ENCODE measurements around the gene PPP1CB.

Gene PPP1CB

DNA sequence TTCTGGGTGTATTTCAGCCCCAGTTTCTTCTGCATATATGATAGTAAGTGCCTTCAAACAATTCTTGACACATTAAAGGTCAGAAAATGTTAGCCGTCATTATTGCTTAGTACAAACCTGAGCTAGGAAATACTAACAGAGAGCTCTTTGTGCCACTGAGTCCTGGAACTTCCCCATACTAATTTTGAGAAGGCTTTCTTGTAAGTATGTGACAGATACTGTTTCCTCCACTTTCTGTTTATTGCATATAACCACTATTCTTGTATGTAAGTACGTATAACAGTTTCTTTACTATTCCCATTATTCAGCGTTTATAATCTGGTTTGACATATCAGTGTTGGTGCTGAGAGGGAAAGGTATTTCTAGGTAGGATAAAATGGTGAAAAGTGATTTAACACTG, 9.8 kb downstream of the PPP1CB start:
- Histone ChIP-seq H3K36me3 (ENCODE audit: insufficient read depth, low read length) (peaks cover 17% of the 10 kb centered on the region), H3K9me3 (replicated peaks; ENCODE audit: low read length) (no peaks in the 10 kb centered on the region), H3K27me3 (ENCODE audit: control insufficient read depth, insufficient read depth, low read length) (no peaks in the 10 kb centered on the region), H3K4me2 (ENCODE audit: low read length) (no peak overlapping the region), H3K4me1 (ENCODE audit: control insufficient read depth, insufficient read depth, low read length) (peaks cover 42% of the 10 kb centered on the region), H3K9ac (ENCODE audit: low read depth, low read length) (no peak overlapping the region), H3K4me3 (ENCODE audit: low read length) (no peak overlapping the region)

- Histone ChIP-seq H3K36me3 (ENCODE audit: insufficient read depth, low read length) (peaks cover 13% of the 10 kb centered on the region), H3K4me1 (ENCODE audit: control insufficient read depth, insufficient read depth, low read length) (peaks cover 22% of the 10 kb centered on the region)
Observed at GRCh38 chr2:28764909-28765711, 13.5 kb downstream of the PPP1CB start.

GRCh38 chr2:28766070-28766469, 14.4 kb downstream of the PPP1CB start:
- H3K9ac ChIP-seq (ENCODE audit: low read depth, low read length): no peak overlapping the region
- no peak overlapping the region for H3K4me3 ChIP-seq (ENCODE audit: low read length)
- no peaks in the 10 kb centered on the region for H3K9me3 ChIP-seq (replicated peaks; ENCODE audit: low read length)
- no peak overlapping the region for H3K4me2 ChIP-seq (ENCODE audit: low read length)
- H3K27me3 ChIP-seq (ENCODE audit: control insufficient read depth, insufficient read depth, low read length): no peaks in the 10 kb centered on the region
- H3K36me3 ChIP-seq (ENCODE audit: insufficient read depth, low read length): peaks cover 7% of the 10 kb centered on the region
- H3K4me1 ChIP-seq (ENCODE audit: control insufficient read depth, insufficient read depth, low read length): peaks cover 22% of the 10 kb centered on the region

More at GRCh38 chr2:28764909-28765711, 13.5 kb downstream of the PPP1CB start:
- Histone ChIP-seq H3K4me2 (ENCODE audit: low read length) (no peak overlapping the region), H3K4me3 (ENCODE audit: low read length) (no peak overlapping the region), H3K9me3 (replicated peaks; ENCODE audit: low read length) (no peaks in the 10 kb centered on the region), H3K9ac (ENCODE audit: low read depth, low read length) (no peak overlapping the region), H3K27me3 (ENCODE audit: control insufficient read depth, insufficient read depth, low read length) (no peaks in the 10 kb centered on the region)

GRCh38 chr2:28767337-28767736, 15.7 kb downstream of the PPP1CB start:
- Histone ChIP-seq H3K4me3 (ENCODE audit: low read length) (no peak overlapping the region), H3K9ac (ENCODE audit: low read depth, low read length) (no peak overlapping the region), H3K4me2 (ENCODE audit: low read length) (no peak overlapping the region), H3K4me1 (ENCODE audit: control insufficient read depth, insufficient read depth, low read length) (peaks cover 22% of the 10 kb centered on the region), H3K9me3 (replicated peaks; ENCODE audit: low read length) (no peaks in the 10 kb centered on the region), H3K27me3 (ENCODE audit: control insufficient read depth, insufficient read depth, low read length) (no peaks in the 10 kb centered on the region), H3K36me3 (ENCODE audit: insufficient read depth, low read length) (no peaks in the 10 kb centered on the region)

- no peak overlapping the region for H3K9ac ChIP-seq (ENCODE audit: low read depth, low read length)
- no peak overlapping the region for H3K4me3 ChIP-seq (ENCODE audit: low read length)
- H3K36me3 ChIP-seq (ENCODE audit: insufficient read depth, low read length): no peaks in the 10 kb centered on the region
- H3K9me3 ChIP-seq (replicated peaks; ENCODE audit: low read length): no peaks in the 10 kb centered on the region
- no peak overlapping the region for H3K4me2 ChIP-seq (ENCODE audit: low read length)
- H3K27me3 ChIP-seq (ENCODE audit: control insufficient read depth, insufficient read depth, low read length): no peaks in the 10 kb centered on the region
- H3K4me1 ChIP-seq (ENCODE audit: control insufficient read depth, insufficient read depth, low read length): peaks cover 16% of the 10 kb centered on the region
Observed at GRCh38 chr2:28768422-28768821, 16.8 kb downstream of the PPP1CB start.

GRCh38 chr2:28768952-28769351, 17.3 kb downstream of the PPP1CB start:
- Histone ChIP-seq H3K9me3 (replicated peaks; ENCODE audit: low read length) (no peaks in the 10 kb centered on the region), H3K4me3 (ENCODE audit: low read length) (no peak overlapping the region), H3K27me3 (ENCODE audit: control insufficient read depth, insufficient read depth, low read length) (no peaks in the 10 kb centered on the region), H3K4me1 (ENCODE audit: control insufficient read depth, insufficient read depth, low read length) (peaks cover 16% of the 10 kb centered on the region), H3K36me3 (ENCODE audit: insufficient read depth, low read length) (no peaks in the 10 kb centered on the region), H3K9ac (ENCODE audit: low read depth, low read length) (no peak overlapping the region), H3K4me2 (ENCODE audit: low read length) (no peak overlapping the region)

- Histone ChIP-seq H3K9ac (ENCODE audit: low read depth, low read length) (no peak overlapping the region), H3K36me3 (ENCODE audit: insufficient read depth, low read length) (peaks cover 11% of the 10 kb centered on the region), H3K4me3 (ENCODE audit: low read length) (no peak overlapping the region), H3K4me2 (ENCODE audit: low read length) (no peak overlapping the region), H3K9me3 (replicated peaks; ENCODE audit: low read length) (no peaks in the 10 kb centered on the region), H3K27me3 (ENCODE audit: control insufficient read depth, insufficient read depth, low read length) (no peaks in the 10 kb centered on the region), H3K4me1 (ENCODE audit: control insufficient read depth, insufficient read depth, low read length) (no peaks in the 10 kb centered on the region)
Observed at GRCh38 chr2:28772351-28772750, 20.7 kb downstream of the PPP1CB start.

DNA sequence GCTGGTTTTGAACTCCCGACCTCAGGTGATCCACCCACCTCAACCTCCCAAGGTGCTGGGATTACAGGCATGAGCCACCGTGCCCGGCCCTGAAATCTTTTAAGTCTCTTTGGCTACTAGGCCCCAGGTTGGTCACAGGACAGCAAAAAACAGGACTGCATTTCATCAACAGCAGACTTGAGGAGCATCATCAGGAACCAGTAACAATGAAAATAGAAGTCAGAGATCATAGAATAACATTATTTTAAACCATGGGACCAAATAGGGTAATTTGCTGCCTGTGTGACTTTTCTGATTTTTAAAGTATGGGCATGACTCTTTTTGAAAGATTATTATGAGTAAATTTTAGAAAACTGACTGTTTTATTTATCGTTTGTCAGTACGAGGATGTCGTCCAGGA, 24.8 kb downstream of the PPP1CB start:
- no peak overlapping the region for H3K4me3 ChIP-seq (ENCODE audit: low read length)
- H3K9me3 ChIP-seq (replicated peaks; ENCODE audit: low read length): no peaks in the 10 kb centered on the region
- no peak overlapping the region for H3K4me2 ChIP-seq (ENCODE audit: low read length)
- no peak overlapping the region for H3K9ac ChIP-seq (ENCODE audit: low read depth, low read length)
- H3K36me3 ChIP-seq (ENCODE audit: insufficient read depth, low read length): peaks cover 50% of the 10 kb centered on the region
- H3K27me3 ChIP-seq (ENCODE audit: control insufficient read depth, insufficient read depth, low read length): no peaks in the 10 kb centered on the region
- no peaks in the 10 kb centered on the region for H3K4me1 ChIP-seq (ENCODE audit: control insufficient read depth, insufficient read depth, low read length)

GRCh38 chr2:28778392-28778791, 26.8 kb downstream of the PPP1CB start:
- Histone ChIP-seq H3K4me1 (ENCODE audit: control insufficient read depth, insufficient read depth, low read length) (no peaks in the 10 kb centered on the region), H3K36me3 (ENCODE audit: insufficient read depth, low read length) (peaks cover 67% of the 10 kb centered on the region), H3K4me3 (ENCODE audit: low read length) (no peak overlapping the region), H3K4me2 (ENCODE audit: low read length) (no peak overlapping the region), H3K9ac (ENCODE audit: low read depth, low read length) (no peak overlapping the region), H3K27me3 (ENCODE audit: control insufficient read depth, insufficient read depth, low read length) (no peaks in the 10 kb centered on the region), H3K9me3 (replicated peaks; ENCODE audit: low read length) (no peaks in the 10 kb centered on the region)

DNA sequence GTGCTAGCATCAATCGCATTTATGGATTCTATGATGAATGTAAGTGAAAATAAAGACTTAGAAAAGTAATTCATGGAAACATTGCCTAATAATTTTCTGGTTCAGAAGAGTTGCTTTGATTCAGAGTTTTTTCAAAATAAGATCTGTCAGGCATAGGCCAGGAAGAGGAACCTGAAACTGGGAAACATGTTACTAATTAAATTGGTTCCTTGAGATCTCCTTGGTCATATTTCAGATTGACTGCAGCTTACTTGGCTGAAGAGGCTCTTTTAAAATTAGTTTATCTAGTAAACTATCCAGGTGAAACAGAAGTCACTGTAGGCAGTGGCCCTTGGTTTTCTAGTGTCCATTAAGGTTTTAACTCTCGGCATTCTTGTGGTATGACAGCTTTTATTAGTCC, 27.4 kb downstream of the PPP1CB start:
- H3K36me3 ChIP-seq (ENCODE audit: insufficient read depth, low read length): peaks cover 73% of the 10 kb centered on the region
- H3K9me3 ChIP-seq (replicated peaks; ENCODE audit: low read length): no peaks in the 10 kb centered on the region
- H3K27me3 ChIP-seq (ENCODE audit: control insufficient read depth, insufficient read depth, low read length): no peaks in the 10 kb centered on the region
- no peaks in the 10 kb centered on the region for H3K4me1 ChIP-seq (ENCODE audit: control insufficient read depth, insufficient read depth, low read length)
- H3K4me2 ChIP-seq (ENCODE audit: low read length): no peak overlapping the region
- H3K4me3 ChIP-seq (ENCODE audit: low read length): no peak overlapping the region
- H3K9ac ChIP-seq (ENCODE audit: low read depth, low read length): no peak overlapping the region

DNA sequence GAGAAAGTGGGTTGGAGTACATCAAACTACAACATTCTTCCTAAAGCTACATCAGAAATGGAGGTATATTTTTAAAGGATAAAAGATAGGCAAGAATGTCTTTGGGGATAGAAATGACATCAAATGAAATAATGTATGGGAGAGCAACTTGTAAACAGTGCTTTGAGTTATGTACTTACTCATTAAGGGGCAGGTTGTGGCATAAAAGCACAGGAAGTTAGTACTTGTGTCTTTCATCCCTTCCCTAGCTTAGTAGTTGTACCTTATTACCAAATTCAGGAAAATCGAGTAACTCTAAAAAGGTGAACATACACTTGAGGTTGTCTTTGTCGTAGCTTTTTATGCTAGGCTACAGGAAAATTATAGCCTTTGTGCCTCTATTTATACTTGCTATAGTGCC, 28.9 kb downstream of the PPP1CB start:
- Histone ChIP-seq H3K9me3 (replicated peaks; ENCODE audit: low read length) (no peaks in the 10 kb centered on the region), H3K4me3 (ENCODE audit: low read length) (no peak overlapping the region), H3K4me1 (ENCODE audit: control insufficient read depth, insufficient read depth, low read length) (no peaks in the 10 kb centered on the region), H3K9ac (ENCODE audit: low read depth, low read length) (no peak overlapping the region), H3K4me2 (ENCODE audit: low read length) (no peak overlapping the region), H3K36me3 (ENCODE audit: insufficient read depth, low read length) (peaks cover 84% of the 10 kb centered on the region), H3K27me3 (ENCODE audit: control insufficient read depth, insufficient read depth, low read length) (no peaks in the 10 kb centered on the region)

- Histone ChIP-seq H3K36me3 (ENCODE audit: insufficient read depth, low read length) (peaks cover 84% of the 10 kb centered on the region), H3K4me3 (ENCODE audit: low read length) (no peak overlapping the region), H3K4me2 (ENCODE audit: low read length) (no peak overlapping the region), H3K4me1 (ENCODE audit: control insufficient read depth, insufficient read depth, low read length) (no peaks in the 10 kb centered on the region), H3K9me3 (replicated peaks; ENCODE audit: low read length) (no peaks in the 10 kb centered on the region), H3K27me3 (ENCODE audit: control insufficient read depth, insufficient read depth, low read length) (no peaks in the 10 kb centered on the region), H3K9ac (ENCODE audit: low read depth, low read length) (no peak overlapping the region)
Observed at GRCh38 chr2:28782423-28782822, 30.8 kb downstream of the PPP1CB start.

Measured in skeletal muscle satellite cell (primary cell).